Mucosa of stomach (tissue), 1 donor: ENCODE results near the gene TOP3B.

Source experiments
- H3K27me3 ChIP-seq: one replicate; pipeline ENCODE4 v1.7.0; 2013; ENCODE audit warnings: mild to moderate bottlenecking, low read length; ENCODE audit not compliant: control insufficient read depth, insufficient read depth
- H3K36me3 ChIP-seq: one replicate; pipeline ENCODE4 v1.7.0; 2013; ENCODE audit warnings: low read length; ENCODE audit not compliant: control insufficient read depth, insufficient read depth
- H3K4me1 ChIP-seq: one replicate; pipeline ENCODE4 v1.7.0; 2013; ENCODE audit warnings: mild to moderate bottlenecking, low read length; ENCODE audit not compliant: control insufficient read depth, insufficient read depth
- H3K4me3 ChIP-seq: one replicate; pipeline ENCODE4 v1.7.0; 2013; ENCODE audit warnings: low read length
- H3K9ac ChIP-seq: one replicate; pipeline ENCODE4 v1.7.0; 2013; ENCODE audit warnings: mild to moderate bottlenecking, low read length, moderate library complexity
- H3K9me3 ChIP-seq: one replicate; pipeline ENCODE4 v1.7.0; 2013; ENCODE audit warnings: mild to moderate bottlenecking, low read length, moderate library complexity; ENCODE audit not compliant: control insufficient read depth
- donor health status: Pancreatic carcinoma.

TOP3B gene

DNA sequence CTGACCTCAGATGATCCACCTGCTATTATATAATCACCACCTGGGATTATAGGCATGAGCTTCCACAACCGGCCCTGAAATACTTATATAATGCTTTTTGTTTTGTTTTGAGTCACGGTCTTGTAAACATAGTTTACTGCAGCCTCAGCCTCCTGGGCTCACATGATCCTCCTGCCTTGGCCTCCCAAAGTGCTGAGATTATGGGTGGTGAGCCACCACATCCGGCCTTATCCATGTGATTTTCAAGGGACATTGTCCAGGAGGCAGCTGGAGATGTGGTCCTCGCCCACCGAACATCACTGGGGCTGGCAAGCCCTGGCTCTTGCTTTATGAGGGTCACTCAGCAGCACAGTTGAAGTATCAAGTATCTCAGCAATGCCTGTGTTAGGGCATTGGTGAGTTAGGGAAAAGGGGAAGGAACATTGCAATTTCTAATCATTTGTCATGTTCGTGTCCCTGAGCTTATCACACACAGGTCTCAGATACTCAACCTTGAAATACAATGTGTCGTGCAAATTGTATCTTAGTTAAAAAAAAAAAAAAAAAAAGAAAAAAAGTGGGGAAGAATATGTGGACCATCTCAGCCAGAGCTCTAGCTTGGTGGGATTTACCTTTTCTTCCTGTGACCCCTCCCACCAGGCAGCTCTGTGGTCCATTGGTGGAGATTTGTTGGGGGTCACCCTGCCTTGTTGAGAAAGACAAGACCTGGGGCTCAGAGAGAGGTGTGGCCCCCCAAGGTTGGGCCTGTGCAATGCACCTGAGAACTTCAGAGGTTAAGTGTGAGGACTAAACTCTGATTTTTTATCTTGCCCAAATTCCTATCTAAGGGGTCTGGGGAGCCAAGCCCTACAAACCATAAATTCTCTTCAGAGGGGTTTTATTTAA, 74.7 kb downstream of the TOP3B start:
- H3K27me3 ChIP-seq: no peaks in the 10 kb centered on the region
- no peaks in the 10 kb centered on the region for H3K36me3 ChIP-seq
- no peaks in the 10 kb centered on the region for H3K4me1 ChIP-seq
- no peak overlapping the region for H3K9ac ChIP-seq
- H3K4me3 ChIP-seq: no peak overlapping the region
- H3K9me3 ChIP-seq: no peaks in the 10 kb centered on the region
